K562 (cell line): ENCODE measurements around the gene TEAD3. TPM values are rescaled to one million over a fixed set of nuclear protein-coding genes. Genes with fewer than 3 reads are reported as not detected.

ENCODE experiments used
- ATAC-seq: fragments of 200-7000 bp; cut with Tn5 transposase; 3 replicates; pipeline ENCODE4 v1.9.1; 2020; ENCODE audit warnings: moderate library complexity
- BruUV-seq: library from RNA; stranded (reverse); fragments of 400-500 nt; replicated peaks from 2 replicates; lab custom pipeline; 2021; lab: Mats Ljungman, UMichigan
- CTCF ChIA-PET: fragments of 300-600 bp; formaldehyde crosslinking; extraction: SDS; loops from one replicate; lab custom pipeline; 2021; ENCODE audit warnings: low intra/inter-chr PET ratio; lab: Yijun Ruan, JAX
- POLR2A ChIA-PET: fragments of 300-600, 350-650 bp; sonication (Branson Sonifier 250); formaldehyde crosslinking; extraction: SDS; loops from one replicate; lab custom pipeline; 2021; ENCODE audit warnings: antibody characterized with exemption, inconsistent platforms; lab: Yijun Ruan, JAX
- DNase-seq, 4 experiments: peaks; one replicate each; pipeline versions ENCODE4 v3.0.0 to v3.0.0-alpha.2; 2011 to 2018; ENCODE audit warnings: low spot score in 3 of 4, mixed read lengths in 3 of 4; ENCODE audit errors: extremely low read depth in 1 of 4
- FAIRE-seq: peaks from 2 replicates; lab custom pipeline; 2011; peaks lifted over from hg19 to GRCh38; lab: Jason Lieb, UNC
- H2AFZ ChIP-seq: 2 replicates; pipeline ENCODE4 v1.6.0; 2011; ENCODE audit warnings: low read depth, low read length, control low read depth, inconsistent platforms
- H3K27ac ChIP-seq: fragments of 200-600 bp; 3 replicates; pipeline ENCODE4 v1.8.0; 2011; ENCODE audit warnings: low read depth, mild to moderate bottlenecking, control low read depth, inconsistent platforms, low read length, moderate library complexity, mixed read lengths; ENCODE audit errors: extremely low read depth
- H3K27me3 ChIP-seq, 2 experiments: fragments of 300-600 bp in 1 of 2; 2 replicates in 1 of 2; 3 replicates in 1 of 2; pipeline versions ENCODE4 v1.6.0 to v1.8.0; 2011; ENCODE audit warnings: inconsistent platforms in 2 of 2, low read length in 2 of 2, mild to moderate bottlenecking in 1 of 2, mixed read lengths in 1 of 2, moderate library complexity in 1 of 2; ENCODE audit not compliant: control insufficient read depth in 2 of 2, insufficient read depth in 2 of 2
- H3K36me3 ChIP-seq: fragments of 300-600 bp; 3 replicates; pipeline ENCODE4 v1.8.0; 2011; ENCODE audit warnings: mild to moderate bottlenecking, low read length, inconsistent platforms; ENCODE audit not compliant: control insufficient read depth, insufficient read depth
- H3K4me1 ChIP-seq, 2 experiments: fragments of 200-600 bp in 1 of 2; replicated peaks in 1 of 2; 2 replicates in 1 of 2; 3 replicates in 1 of 2; pipeline versions ENCODE4 v1.5.1 to v1.8.0; 2011; ENCODE audit warnings: inconsistent platforms in 2 of 2, low read length in 2 of 2, mild to moderate bottlenecking in 1 of 2, mixed read lengths in 1 of 2, moderate library complexity in 1 of 2; ENCODE audit not compliant: control insufficient read depth in 2 of 2, insufficient read depth in 2 of 2
- H3K4me2 ChIP-seq: 2 replicates; pipeline ENCODE4 v1.6.1; 2011; ENCODE audit warnings: low read length, control low read depth, inconsistent platforms, mixed read lengths; ENCODE audit not compliant: insufficient read depth
- H3K4me3 ChIP-seq: fragments of 200-600 bp; sonication (generic), shearing (Covaris generic); 2 replicates; pipeline ENCODE4 v1.5.1; 2016; ENCODE audit warnings: control low read depth, inconsistent platforms
- H3K79me2 ChIP-seq: fragments of 200-600 bp; 3 replicates; pipeline ENCODE4 v1.8.0; 2011; ENCODE audit warnings: low read length, inconsistent platforms; ENCODE audit not compliant: control insufficient read depth, insufficient read depth
- H3K9ac ChIP-seq, 2 experiments: 2 replicates each; pipeline versions ENCODE4 v1.6.0 to v1.6.1; 2011; ENCODE audit warnings: low read depth in 2 of 2, low read length in 2 of 2, control low read depth in 1 of 2, inconsistent platforms in 1 of 2, mild to moderate bottlenecking in 1 of 2, mixed read lengths in 1 of 2; ENCODE audit not compliant: insufficient read depth in 1 of 2
- H3K9me1 ChIP-seq: one replicate; pipeline ENCODE4 v1.6.0; 2011; ENCODE audit warnings: inconsistent platforms, mild to moderate bottlenecking, low read length, moderate library complexity; ENCODE audit not compliant: control insufficient read depth, insufficient read depth
- H3K9me3 ChIP-seq: replicated peaks from 2 replicates; pipeline ENCODE4 v1.5.1; 2011; ENCODE audit warnings: low read depth, low read length, inconsistent platforms; ENCODE audit not compliant: control insufficient read depth, insufficient read depth
- H4K20me1 ChIP-seq: replicated peaks from 2 replicates; pipeline ENCODE4 v1.6.1; 2011; ENCODE audit warnings: low read length, inconsistent platforms, mixed read lengths; ENCODE audit not compliant: control insufficient read depth, insufficient read depth
- HDAC2 ChIP-seq: fragments of 450-650 bp; IDR thresholded peaks from 2 replicates; pipeline ENCODE4 v1.6.1; 2016; ENCODE audit warnings: mild to moderate bottlenecking
- KDM4B ChIP-seq, 2 experiments: fragments of 450-650 bp in 1 of 2; sonication (generic) in 1 of 2; IDR thresholded peaks; 2 replicates each; pipeline ENCODE4 v1.6.1; 2016 to 2017; ENCODE audit warnings: borderline replicate concordance in 2 of 2, antibody characterized with exemption in 1 of 2, low read depth in 1 of 2, mild to moderate bottlenecking in 1 of 2
- KLF16 ChIP-seq: IDR thresholded peaks from 2 replicates; pipeline ENCODE4 v1.6.1; 2016; ENCODE audit warnings: antibody characterized with exemption
- MAZ ChIP-seq, 2 experiments: fragments of 450-650 bp in 1 of 2; sonication (generic) in 1 of 2; formaldehyde crosslinking; IDR thresholded peaks in 1 of 2; conservative IDR thresholded peaks in 1 of 2; 2 replicates each; pipeline versions ENCODE4 v1.4.0 to v1.5.0; 2020; ENCODE audit warnings: mild to moderate bottlenecking in 1 of 2, missing genetic modification reagents in 1 of 2
- NUFIP1 ChIP-seq: fragments of 450-650 bp; IDR thresholded peaks from 2 replicates; pipeline ENCODE4 v1.6.1; 2018; ENCODE audit not compliant: partially characterized antibody
- RCOR1 ChIP-seq, 2 experiments: IDR thresholded peaks; 2 replicates each; pipeline ENCODE4 v1.6.1; 2012; ENCODE audit warnings: low read depth in 2 of 2, low read length in 2 of 2, borderline replicate concordance in 1 of 2, improper control_type of control experiment in 1 of 2
- SP2 ChIP-seq: IDR thresholded peaks from 2 replicates; pipeline ENCODE4 v1.6.1; 2011; ENCODE audit warnings: mild to moderate bottlenecking, low read depth, low read length, moderate library complexity; ENCODE audit not compliant: poor library complexity, severe bottlenecking; ENCODE audit errors: extremely low read depth
- TFAP4 ChIP-seq: sonication (generic); formaldehyde crosslinking; IDR thresholded peaks from 2 replicates; pipeline ENCODE4 v1.8.0; 2022; ENCODE audit warnings: missing genetic modification reagents, mild to moderate bottlenecking, moderate library complexity, borderline replicate concordance
- ZNF12 ChIP-seq: sonication (generic); formaldehyde crosslinking; IDR thresholded peaks from 2 replicates; pipeline ENCODE4 v1.4.0; 2020; ENCODE audit warnings: mild to moderate bottlenecking, missing genetic modification reagents
- ZNF23 ChIP-seq: fragments of 250-450 bp; sonication (Bioruptor Pico); IDR thresholded peaks from 2 replicates; pipeline ENCODE4 v1.4.0; 2020; ENCODE audit warnings: mild to moderate bottlenecking
- ZNF3 ChIP-seq: fragments of 250-450 bp; sonication (Bioruptor Pico); IDR thresholded peaks from 2 replicates; pipeline ENCODE4 v1.5.0; 2021; ENCODE audit warnings: mild to moderate bottlenecking, moderate library complexity
- WGBS: fragments of 100-300 bp; shearing (Covaris generic); methylation state at CpG from one replicate; pipeline ENCODE4 v1.1.6; 2016; ENCODE audit warnings: low coverage, mixed read lengths; ENCODE audit not compliant: insufficient coverage; ENCODE audit errors: missing lambda C conversion rate; 5-methylcytosine and 5-hydroxymethylcytosine counted together
- in situ Hi-C: fragments of 300-500 bp; cut with MboI; formaldehyde crosslinking; loops from 4 replicates; pipeline ENCODE4 v1.15.0; 2018; ENCODE audit warnings: inconsistent platforms, mixed read lengths
- intact Hi-C: fragments of 100-400 bp; cut with micrococcal nuclease; formaldehyde crosslinking; loops from 2 replicates; pipeline ENCODE4 v1.14.2; 2022
- polyA plus RNA-seq, 8 experiments: library from polyadenylated mRNA; depleted of rRNA in 4 of 8; stranded (reverse) in 5 of 8; unstranded in 3 of 8; fragments of >200 nt; fragmentation: Nextera tagmentation in 2 of 8; fragmentation: Illumina TruSeq in 1 of 8; extraction: Ambion mirVana in 2 of 8; extraction: Trizol in 1 of 8; gene quantifications; 2 replicates each; pipeline versions ENCODE4 v1.2.1 to v1.2.3, GENCODE V29; 2011 to 2014; ENCODE audit warnings: inconsistent platforms in 1 of 8, missing spikeins in 1 of 8
- total RNA-seq, 7 experiments: library from RNA; depleted of rRNA in 6 of 7; stranded (reverse); fragments of >200 nt in 6 of 7; fragmentation: Illumina TruSeq in 2 of 7; extraction: Trizol in 2 of 7; gene quantifications; 2 replicates each; pipeline versions ENCODE4 v1.2.1 to v1.2.3, GENCODE V29; 2011 to 2021; ENCODE audit warnings: low replicate concordance in 1 of 7
- TF ChIP-seq, protein P1 (sequence below): fragments of 200-800 bp; sonication (Bioruptor generic); IDR thresholded peaks from 2 replicates; pipeline ENCODE4 v1.6.1; 2017; ENCODE audit warnings: missing genetic modification characterization, missing compliant biosample characterization

TEAD3 gene
- total and polyA plus RNA-seq, 9 of the 15 experiments (the other 6 are each of a cell fraction or from before 2014, with no cell fraction given) = 0.63 to 13.2 (median 3.3) TPM

DNA sequence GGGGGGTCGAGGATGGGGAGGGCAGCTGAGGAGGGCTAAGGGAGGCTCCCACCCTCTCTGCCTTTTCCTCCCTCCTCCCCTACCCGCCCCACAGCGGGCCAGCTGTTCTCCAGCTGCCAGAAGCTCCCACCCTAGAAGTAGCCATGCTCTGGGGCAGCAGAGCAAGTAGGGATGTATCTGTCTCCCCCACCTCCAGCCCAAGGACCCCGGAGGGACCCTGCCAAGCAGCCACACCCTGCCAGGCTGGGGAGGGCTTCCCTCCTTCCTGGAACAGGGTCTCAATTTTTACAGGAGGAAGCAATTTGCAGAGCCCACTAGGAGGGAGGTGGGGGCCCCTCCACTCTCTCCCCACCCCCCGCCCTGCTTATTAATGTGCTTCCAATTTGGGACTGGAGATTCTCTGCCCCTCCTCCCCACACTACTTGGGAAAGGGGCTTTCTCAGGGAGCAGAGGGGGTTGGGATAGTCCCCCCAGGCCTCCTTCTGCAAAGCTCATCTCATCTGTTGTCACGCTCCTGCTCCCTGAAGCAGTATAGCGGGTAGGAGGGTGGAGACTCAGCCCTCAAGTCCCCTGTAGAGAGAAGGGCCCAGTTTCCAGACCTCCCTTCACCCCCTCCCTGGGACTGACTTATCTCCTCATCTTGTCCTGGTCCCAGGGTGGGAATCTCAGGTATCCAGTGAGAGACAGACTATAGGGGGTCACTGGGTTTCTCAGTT lies 4.5 kb downstream of the TEAD3 start:
- H3K9ac ChIP-seq = peak overlapping the region in 1 of 2 experiments; percentile 75; a peak in 2 of 4 replicates

More for the DNA sequence above, 4.5 kb downstream of the TEAD3 start:
- H4K20me1 ChIP-seq = peaks cover 28% of the 10 kb centered on the region; the same call in 1 of the 2 replicates
- H3K27me3 ChIP-seq = no peaks in the 10 kb centered on the region
- intact Hi-C loops = no loop called here
- no peak overlapping the region for H3K27ac ChIP-seq
- TF ChIP-seq ZNF12 (CRISPR knock-in tag) (no peak), RCOR1 (IDR thresholded peaks at IDR 0.05; ENCODE audit: borderline replicate concordance in 1 of 2, low read depth in 2 of 2, low read length in 2 of 2) (no peak), SP2 (no peak), NUFIP1 (no peak), ZNF23 (CRISPR knock-in tag) (no peak), HDAC2 (no peak), TFAP4 (CRISPR knock-in tag) (peak; percentile 74; the same call in 1 of the 2 replicates), KLF16 (no peak), ZNF3 (CRISPR knock-in tag) (no peak), MAZ (CRISPR knock-in tag; conservative IDR thresholded peaks at IDR 0.05 in 1 of 2, IDR thresholded peaks at IDR 0.05 in 1 of 2) (no peak), KDM4B (IDR thresholded peaks at IDR 0.05; ENCODE audit: borderline replicate concordance in 2 of 2, low read depth in 1 of 2) (no peak)
- TF ChIP-seq, protein P1, sequence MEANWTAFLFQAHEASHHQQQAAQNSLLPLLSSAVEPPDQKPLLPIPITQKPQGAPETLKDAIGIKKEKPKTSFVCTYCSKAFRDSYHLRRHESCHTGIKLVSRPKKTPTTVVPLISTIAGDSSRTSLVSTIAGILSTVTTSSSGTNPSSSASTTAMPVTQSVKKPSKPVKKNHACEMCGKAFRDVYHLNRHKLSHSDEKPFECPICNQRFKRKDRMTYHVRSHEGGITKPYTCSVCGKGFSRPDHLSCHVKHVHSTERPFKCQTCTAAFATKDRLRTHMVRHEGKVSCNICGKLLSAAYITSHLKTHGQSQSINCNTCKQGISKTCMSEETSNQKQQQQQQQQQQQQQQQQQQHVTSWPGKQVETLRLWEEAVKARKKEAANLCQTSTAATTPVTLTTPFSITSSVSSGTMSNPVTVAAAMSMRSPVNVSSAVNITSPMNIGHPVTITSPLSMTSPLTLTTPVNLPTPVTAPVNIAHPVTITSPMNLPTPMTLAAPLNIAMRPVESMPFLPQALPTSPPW (CRISPR knock-in tag) = peak; percentile 43; the same call in 1 of the 2 replicates
- no peaks in the 10 kb centered on the region for H3K9me3 ChIP-seq
- 37% methylated on average over 7 of the region's 7 CpGs for WGBS
- in situ Hi-C loops = no loop called here
- no peak overlapping the region for H3K4me2 ChIP-seq
- no peak overlapping the region for H3K4me3 ChIP-seq
- POLR2A ChIA-PET = interaction anchor here (0.8 to 5.6 kb wide), 3 partner anchors 13 to 24 kb away, joined by 3 to 52 read pairs (median 34); partner anchors contain the start of gene RPL10A
- BruUV-seq = no TSS peak
- ATAC-seq = no peak
- FAIRE-seq = no peak
- DNase-seq = no peak
- peaks cover 33% of the 10 kb centered on the region for H3K79me2 ChIP-seq
- CTCF ChIA-PET = no interaction called here
- H3K9me1 ChIP-seq = peaks cover 3% of the 10 kb centered on the region
- peaks cover 51 to 69% of the 10 kb centered on the region in 2 experiments for H3K4me1 ChIP-seq
- no peak overlapping the region for H2AFZ ChIP-seq
- H3K36me3 ChIP-seq = no peaks in the 10 kb centered on the region
